SJCRH30 (cell line): ENCODE results near the gene SLC35G6. TPM values are rescaled to one million over a fixed set of nuclear protein-coding genes. Genes with fewer than 3 reads are reported as not detected.
"Not testable (repeated sequence)": the region's sequence is repeated elsewhere in the genome, so short reads cannot be mapped to it uniquely, and the experiment has no call there.

Experiments used
- DNase-seq, 2 experiments: peaks; one replicate each; pipeline ENCODE4 v3.0.0-alpha.2; 2015 to 2020
- H3K27ac ChIP-seq: fragments of 250-450 bp; sonication (Bioruptor Pico); 2 replicates; pipeline ENCODE4 v1.5.1; 2020; ENCODE audit warnings: mild to moderate bottlenecking, moderate library complexity
- H3K27me3 ChIP-seq: fragments of 250-450 bp; sonication (Bioruptor Pico); 2 replicates; pipeline ENCODE4 v1.5.1; 2020; ENCODE audit warnings: mild to moderate bottlenecking, moderate library complexity
- H3K36me3 ChIP-seq: fragments of 250-450 bp; sonication (Bioruptor Pico); 2 replicates; pipeline ENCODE4 v1.5.1; 2020; ENCODE audit warnings: mild to moderate bottlenecking, moderate library complexity
- H3K4me1 ChIP-seq: fragments of 250-450 bp; sonication (Bioruptor Pico); 2 replicates; pipeline ENCODE4 v1.5.1; 2020; ENCODE audit warnings: mild to moderate bottlenecking, moderate library complexity
- H3K4me3 ChIP-seq: fragments of 250-450 bp; sonication (Bioruptor Pico); 2 replicates; pipeline ENCODE4 v1.5.1; 2020; ENCODE audit warnings: mild to moderate bottlenecking, moderate library complexity
- H3K9me3 ChIP-seq: fragments of 250-450 bp; sonication (Bioruptor Pico); replicated peaks from 2 replicates; pipeline ENCODE4 v1.5.1; 2020; ENCODE audit warnings: mild to moderate bottlenecking, moderate library complexity
- total RNA-seq: library from RNA; depleted of rRNA; stranded (reverse); fragments of >200 nt; shearing (Covaris generic); gene quantifications from 2 replicates; pipeline ENCODE4 v1.2.3, GENCODE V29; 2014; rRNA removed

The SLC35G6 gene
- total RNA-seq = not detected in 2 replicates

DNA sequence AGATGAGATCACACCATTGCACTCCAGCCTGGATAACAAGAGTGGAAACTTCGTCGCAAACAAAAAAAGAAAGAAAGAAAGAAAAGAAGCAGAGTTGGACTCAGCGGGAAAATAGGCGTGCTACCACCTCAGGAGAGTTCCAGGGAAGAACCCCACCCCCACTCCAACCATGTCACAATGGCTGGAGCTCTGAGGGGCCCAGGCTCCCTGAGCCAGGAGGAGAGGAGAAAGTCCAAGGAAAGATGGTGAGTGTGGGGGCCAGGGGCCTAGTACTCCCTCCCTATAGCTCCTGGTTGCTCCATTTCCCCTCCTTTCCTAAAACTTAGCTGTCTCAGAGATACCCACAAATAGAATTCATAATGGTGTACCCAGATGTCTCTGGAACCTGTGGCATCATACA, at the start of gene SLC35G6:
Gene SLC35G6, plus strand, starts transcription at position 172 of the 400 bp plus-strand sequence. Its CDS starts 71 bp downstream, at position 243.
- H3K9me3 ChIP-seq, H3K36me3 ChIP-seq, H3K27me3 ChIP-seq, H3K4me1 ChIP-seq, DNase-seq: not testable (repeated sequence)
- H3K4me3 ChIP-seq = peak within 1 kb of the TSS; percentile 84
- 0 out of 2 replicates have a peak within 1 kb of the TSS, but pooled peaks have one; percentile 20 for H3K27ac ChIP-seq

DNA sequence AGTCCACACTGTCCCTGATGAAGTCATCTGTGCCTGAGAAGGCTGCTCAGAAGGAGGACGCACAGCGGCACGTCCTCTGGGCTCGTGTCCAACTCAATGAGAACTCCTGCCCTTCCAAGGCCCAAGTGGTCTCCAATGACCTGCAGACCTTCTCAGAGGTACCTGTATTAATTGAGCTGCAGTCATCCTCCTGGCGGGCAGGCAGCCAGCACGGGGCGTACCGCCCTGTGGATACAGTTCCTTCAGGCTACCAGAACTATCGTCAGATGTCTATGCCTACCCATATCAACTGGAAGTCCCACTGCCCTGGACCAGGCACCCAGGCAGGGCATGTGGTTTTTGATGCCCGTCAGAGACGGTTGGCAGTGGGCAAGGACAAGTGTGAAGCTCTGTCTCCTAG, 49.0 kb upstream of the SLC35G6 start:
- Histone ChIP-seq H3K36me3 (no peaks in the 10 kb centered on the region), H3K27me3 (no peaks in the 10 kb centered on the region), H3K4me3 (no peak overlapping the region), H3K4me1 (no peaks in the 10 kb centered on the region), H3K27ac (no peak overlapping the region), H3K9me3 (no peaks in the 10 kb centered on the region)
- DNase-seq = no peak

DNA sequence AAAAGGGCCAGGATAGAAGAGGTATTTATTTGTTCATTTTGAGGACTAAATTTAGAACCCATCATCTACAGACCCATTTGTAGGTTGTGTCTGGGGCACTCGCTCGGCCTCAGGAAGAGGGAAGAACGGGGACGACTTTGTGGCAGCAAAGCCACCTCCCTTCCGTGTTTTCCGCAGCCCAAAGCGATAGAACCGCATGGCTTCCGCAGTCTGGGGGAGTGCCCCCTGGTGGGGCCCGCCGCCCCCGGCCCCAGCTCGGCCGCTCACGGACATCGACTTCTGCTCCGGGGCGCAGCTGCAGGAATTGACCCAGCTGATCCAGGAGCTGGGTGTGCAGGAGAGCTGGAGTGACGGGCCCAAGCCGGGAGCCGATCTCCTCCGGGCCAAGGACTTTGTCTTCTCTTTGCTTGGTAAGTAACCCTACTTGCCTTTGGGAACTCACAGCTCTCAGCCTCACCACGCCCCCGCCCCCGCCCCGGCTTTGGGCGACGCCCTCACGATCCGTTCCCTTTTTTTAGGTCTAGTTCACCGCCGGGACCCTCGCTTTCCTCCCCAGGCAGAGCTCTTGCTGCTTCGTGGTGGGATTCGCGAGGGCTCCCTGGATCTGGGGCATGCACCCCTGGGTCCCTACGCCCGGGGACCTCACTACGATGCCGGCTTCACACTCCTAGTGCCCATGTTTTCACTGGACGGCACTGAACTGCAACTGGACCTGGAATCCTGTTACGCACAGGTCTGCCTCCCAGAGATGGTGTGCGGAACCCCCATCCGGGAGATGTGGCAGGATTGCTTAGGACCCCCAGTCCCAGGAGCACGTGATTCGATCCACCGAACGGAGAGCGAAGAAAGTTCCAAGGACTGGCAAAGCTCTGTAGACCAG, 45.3 kb upstream of the SLC35G6 start:
- no peaks in the 10 kb centered on the region for H3K9me3 ChIP-seq
- H3K36me3 ChIP-seq = no peaks in the 10 kb centered on the region
- no peaks in the 10 kb centered on the region for H3K4me1 ChIP-seq
- no peak for DNase-seq
- no peak overlapping the region for H3K27ac ChIP-seq
- H3K4me3 ChIP-seq = no peak overlapping the region
- H3K27me3 ChIP-seq = no peaks in the 10 kb centered on the region

DNA sequence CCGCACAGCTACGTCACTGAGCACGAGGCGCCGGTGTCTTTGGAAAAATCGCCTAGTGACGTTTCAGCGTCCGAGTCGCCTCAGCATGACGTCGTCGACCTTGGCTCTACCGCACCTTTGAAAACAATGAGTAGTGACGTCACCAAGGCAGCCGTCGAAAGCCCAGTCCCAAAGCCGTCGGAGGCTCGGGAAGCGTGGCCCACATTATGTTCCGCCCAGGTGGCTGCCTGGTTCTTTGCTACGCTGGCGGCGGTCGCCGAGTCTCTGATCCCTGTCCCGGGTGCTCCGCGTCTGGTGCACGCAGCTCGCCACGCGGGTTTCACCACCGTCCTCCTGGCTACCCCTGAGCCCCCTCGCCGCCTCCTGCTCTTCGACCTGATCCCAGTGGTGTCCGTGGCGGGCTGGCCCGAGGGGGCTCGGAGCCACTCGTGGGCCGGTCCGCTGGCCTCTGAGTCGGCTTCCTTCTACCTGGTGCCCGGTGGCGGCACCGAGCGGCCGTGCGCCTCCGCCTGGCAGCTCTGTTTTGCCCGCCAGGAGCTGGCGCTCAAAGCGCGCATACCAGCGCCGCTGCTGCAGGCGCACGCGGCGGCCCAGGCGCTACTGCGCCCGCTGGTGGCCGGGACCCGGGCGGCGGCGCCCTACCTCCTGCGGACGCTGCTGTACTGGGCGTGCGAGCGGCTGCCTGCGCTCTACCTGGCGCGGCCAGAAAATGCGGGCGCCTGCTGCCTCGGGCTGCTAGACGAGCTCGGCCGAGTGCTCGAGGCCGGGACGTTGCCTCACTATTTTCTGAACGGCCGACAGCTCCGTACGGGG, 44.5 kb upstream of the SLC35G6 start:
- Histone ChIP-seq H3K36me3 (no peaks in the 10 kb centered on the region), H3K27ac (no peak overlapping the region), H3K27me3 (no peaks in the 10 kb centered on the region), H3K9me3 (no peaks in the 10 kb centered on the region), H3K4me1 (peaks cover 3% of the 10 kb centered on the region; the same call in 1 of the 2 replicates), H3K4me3 (no peak overlapping the region)
- peak; percentile 17 to 36 for DNase-seq

DNA sequence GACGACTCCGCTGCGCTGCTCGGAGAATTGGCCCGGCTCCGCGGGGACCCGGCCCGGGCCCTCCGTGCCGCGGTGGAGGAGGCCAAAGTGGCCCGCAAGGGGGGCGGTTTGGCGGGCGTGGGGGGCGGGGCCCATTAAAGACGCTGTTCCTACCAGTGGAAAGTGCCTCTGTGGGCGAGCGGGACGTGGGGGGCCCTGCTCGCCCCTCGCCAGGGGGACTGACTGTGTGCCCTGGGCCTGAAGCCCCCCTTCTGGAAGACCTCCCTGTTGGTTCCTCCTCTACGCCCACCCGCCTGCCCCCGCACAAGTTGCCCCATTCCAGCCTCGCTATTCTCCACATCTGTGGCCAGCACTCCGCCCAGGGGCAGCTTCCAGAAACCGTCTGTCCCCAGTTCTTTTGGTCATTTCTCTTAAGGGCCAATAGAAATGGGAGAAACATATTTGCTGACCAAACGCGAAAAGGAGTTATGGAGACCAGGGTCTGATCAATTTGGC, 43.8 kb upstream of the SLC35G6 start:
- Histone ChIP-seq H3K27ac (no peak overlapping the region), H3K36me3 (no peaks in the 10 kb centered on the region), H3K4me3 (no peak overlapping the region)

DNA sequence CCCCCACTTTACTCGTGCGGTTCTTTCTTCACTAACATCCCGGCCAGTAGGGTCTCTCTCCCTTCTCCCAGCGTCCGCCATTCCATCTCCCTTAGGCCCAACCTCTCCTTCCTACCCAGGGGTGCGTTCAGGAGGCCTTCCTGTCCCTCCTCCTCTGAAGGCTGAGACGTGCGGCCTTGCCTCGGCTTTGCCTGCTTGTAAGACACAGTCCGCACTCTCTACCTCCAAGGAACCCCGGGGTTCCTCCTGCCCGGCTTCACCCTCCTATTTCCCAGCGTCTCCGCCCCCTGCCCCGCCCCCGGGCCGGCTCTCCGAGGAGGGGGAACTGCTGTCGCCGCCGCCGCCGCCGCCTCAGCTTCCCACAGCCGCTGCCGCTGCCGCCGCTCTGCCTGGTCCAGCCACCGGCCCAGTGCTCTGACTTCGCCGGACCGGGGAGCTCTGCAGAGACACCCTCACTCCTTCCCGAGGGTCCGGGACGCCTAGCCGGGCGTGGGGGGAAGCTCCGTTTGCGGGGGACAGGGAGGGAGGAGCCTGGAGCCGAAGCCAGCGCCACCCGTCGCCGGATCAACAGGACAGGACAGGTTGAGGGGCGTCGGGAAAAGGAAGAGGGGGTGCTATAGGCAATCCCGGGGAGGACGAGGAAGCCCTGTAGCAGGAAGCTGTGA, 43.2 kb upstream of the SLC35G6 start:
- Histone ChIP-seq H3K9me3 (no peaks in the 10 kb centered on the region), H3K27ac (no peak overlapping the region), H3K4me1 (peaks cover 3% of the 10 kb centered on the region; the same call in 1 of the 2 replicates), H3K27me3 (no peaks in the 10 kb centered on the region), H3K36me3 (no peaks in the 10 kb centered on the region), H3K4me3 (no peak overlapping the region)
- no peak for DNase-seq

More for the DNA sequence above, 43.8 kb upstream of the SLC35G6 start:
- H3K27me3 ChIP-seq = no peaks in the 10 kb centered on the region
- peaks cover 3% of the 10 kb centered on the region; the same call in 1 of the 2 replicates for H3K4me1 ChIP-seq
- no peaks in the 10 kb centered on the region for H3K9me3 ChIP-seq
- DNase-seq = no peak

DNA sequence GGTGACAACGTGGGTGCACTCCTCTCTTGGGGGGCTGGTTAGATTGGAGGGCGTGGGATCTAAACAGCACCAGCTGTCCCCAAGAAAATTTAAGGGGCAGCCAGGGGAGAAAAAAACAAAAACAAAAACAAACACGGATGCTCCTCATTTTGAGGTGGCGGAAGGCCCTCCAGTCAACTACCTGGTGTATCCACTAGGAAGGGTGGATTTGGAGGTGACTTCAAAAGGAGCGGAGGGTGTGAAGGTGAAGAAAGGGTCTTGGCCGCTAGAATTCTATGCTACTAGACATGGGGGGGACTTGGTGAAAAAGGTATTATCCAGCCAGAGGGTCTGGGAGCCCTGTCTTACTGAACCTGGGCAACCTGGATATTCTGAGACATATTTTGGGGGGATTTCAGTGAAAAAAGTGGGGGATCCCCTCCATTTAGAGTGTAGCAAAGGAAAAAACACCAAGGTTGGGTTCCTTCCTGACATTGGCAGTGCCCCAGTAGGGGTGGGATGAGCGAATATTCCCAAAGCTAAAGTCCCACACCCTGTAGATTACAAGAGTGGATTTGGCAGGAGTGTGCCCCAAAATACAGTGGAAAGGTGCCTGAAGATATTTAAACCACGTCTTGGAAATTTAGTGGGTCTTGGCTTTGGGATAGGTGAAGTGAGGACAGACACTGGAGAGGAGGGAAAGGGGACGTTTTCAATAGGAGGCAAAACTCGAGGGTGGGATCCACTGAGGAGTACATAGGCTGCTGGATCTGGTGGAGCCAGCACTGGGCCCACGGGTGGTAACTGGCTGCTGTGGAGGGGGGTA, 42.4 kb upstream of the SLC35G6 start:
- H3K36me3 ChIP-seq = no peaks in the 10 kb centered on the region
- no peak for DNase-seq
- H3K27ac ChIP-seq = no peak overlapping the region
- no peaks in the 10 kb centered on the region for H3K9me3 ChIP-seq
- peaks cover 7% of the 10 kb centered on the region for H3K4me1 ChIP-seq
- peak overlapping the region; percentile 71; the same call in 1 of the 2 replicates for H3K4me3 ChIP-seq
- no peaks in the 10 kb centered on the region for H3K27me3 ChIP-seq

DNA sequence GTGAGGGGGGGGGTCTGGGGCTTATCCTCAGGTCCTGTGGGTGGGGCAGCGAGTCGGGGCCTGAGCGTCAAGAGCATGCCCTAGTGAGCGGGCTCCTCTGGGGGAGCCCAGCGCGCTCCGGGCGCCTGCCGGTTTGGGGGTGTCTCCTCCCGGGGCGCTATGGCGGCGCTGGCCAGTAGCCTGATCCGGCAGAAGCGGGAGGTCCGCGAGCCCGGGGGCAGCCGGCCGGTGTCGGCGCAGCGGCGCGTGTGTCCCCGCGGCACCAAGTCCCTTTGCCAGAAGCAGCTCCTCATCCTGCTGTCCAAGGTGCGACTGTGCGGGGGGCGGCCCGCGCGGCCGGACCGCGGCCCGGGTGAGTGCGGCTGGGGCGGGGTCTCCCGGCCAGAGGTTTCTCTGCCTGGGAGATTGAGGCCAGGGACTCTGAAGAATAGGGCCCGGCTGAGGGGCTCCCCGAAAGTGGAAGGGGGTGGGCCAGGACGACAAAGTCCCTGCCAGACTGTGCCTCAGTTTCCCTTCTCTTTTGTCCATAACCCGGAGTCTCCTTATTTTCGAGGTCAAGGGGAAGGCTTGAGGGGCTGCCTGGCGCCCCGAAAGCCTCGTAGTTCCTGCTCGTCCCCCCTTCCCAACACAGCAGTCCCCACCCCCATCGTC, 41.7 kb upstream of the SLC35G6 start, which contains the start of gene FGF11:
Gene FGF11, plus strand, starts transcription at position 51 of the 651 bp plus-strand sequence. Its CDS starts 109 bp downstream, at position 160.
- no peak for DNase-seq
- Histone ChIP-seq H3K4me3 (peak within 1 kb of the TSS; percentile 71), H3K9me3 (no peaks in the 10 kb centered on the region), H3K27me3 (no peaks in the 10 kb centered on the region), H3K27ac (peak within 1 kb of the TSS; percentile 91), H3K36me3 (no peaks in the 10 kb centered on the region), H3K4me1 (peaks cover 14% of the 10 kb centered on the region)

DNA sequence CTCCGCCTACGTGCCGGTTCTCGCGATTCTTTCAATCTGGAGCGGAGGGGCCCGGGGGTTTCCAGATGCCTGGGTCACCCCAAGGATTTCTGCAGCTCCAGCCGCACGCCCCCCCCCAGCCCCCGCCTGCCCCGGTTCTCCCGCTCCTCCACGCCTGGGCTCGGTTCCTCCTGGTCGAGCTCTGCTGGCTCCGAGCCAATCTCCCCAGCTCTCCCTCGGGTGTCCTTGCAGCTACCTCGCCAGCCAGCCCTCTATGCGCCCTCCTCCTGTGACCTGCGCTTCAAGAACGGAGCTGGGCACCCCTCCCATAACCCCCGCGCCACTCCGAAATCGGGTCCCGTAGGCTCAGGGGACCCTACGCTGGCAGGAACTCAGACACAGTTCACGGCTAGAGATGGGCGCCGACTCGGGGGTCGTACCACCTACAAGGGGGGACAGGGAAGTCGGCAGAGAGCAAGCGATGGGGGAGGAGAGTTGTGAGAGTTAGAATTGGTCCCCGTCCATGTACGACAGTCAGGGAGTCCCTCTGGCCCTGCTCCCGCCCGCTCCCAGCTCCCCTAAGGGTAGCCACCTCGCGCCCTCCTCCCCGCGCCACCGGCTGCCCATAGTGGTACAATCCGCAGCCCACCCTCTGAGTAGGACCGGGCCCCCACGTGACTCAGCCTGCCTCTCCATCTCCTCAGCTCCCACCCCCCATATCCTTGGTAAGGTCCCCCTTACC, 41.0 kb upstream of the SLC35G6 start:
- DNase-seq = peak; percentile 71 to 72
- H3K36me3 ChIP-seq = no peaks in the 10 kb centered on the region
- peaks cover 15% of the 10 kb centered on the region for H3K4me1 ChIP-seq
- peak overlapping the region; percentile 91 for H3K27ac ChIP-seq
- no peaks in the 10 kb centered on the region for H3K9me3 ChIP-seq
- H3K27me3 ChIP-seq = no peaks in the 10 kb centered on the region
- peak overlapping the region; percentile 71 for H3K4me3 ChIP-seq

DNA sequence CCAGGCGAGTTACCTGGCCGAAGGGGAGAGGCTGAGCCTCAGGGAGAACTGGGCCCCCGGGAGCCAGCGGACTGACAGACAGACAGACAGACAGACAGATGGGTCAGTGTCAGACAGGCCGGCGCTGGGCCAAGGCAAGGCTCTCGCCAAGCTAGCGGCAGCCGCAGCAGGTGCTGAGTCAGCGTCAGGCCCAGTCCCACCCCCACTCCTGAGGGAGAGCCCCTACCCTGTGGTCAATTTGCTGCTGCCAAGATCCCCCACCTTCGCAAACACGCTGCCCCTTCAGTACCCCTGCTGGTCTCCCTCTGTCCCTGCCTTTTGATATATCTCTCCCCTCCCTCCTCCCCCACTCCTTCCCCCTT, 40.4 kb upstream of the SLC35G6 start:
- no peaks in the 10 kb centered on the region for H3K27me3 ChIP-seq
- DNase-seq = peak; percentile 64 to 66
- H3K4me3 ChIP-seq = peak overlapping the region; percentile 71
- peak overlapping the region; percentile 91 for H3K27ac ChIP-seq
- no peaks in the 10 kb centered on the region for H3K9me3 ChIP-seq
- peaks cover 15% of the 10 kb centered on the region for H3K4me1 ChIP-seq
- no peaks in the 10 kb centered on the region for H3K36me3 ChIP-seq

DNA sequence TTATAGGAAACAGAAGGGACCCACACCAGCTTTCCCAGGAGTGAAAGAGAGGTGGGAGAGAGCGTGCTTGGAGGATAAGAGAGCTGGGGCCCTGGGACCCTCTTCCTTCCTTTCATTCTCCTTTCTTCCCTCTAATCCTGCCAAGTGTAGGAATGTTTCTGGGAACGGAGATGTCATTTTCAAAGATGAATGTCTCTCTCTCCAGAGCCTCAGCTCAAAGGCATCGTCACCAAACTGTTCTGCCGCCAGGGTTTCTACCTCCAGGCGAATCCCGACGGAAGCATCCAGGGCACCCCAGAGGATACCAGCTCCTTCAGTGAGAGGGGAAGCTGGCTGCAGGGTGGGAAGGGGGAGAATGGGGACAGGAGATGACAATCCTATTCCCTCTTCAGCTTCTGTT, 40.0 kb upstream of the SLC35G6 start:
- Histone ChIP-seq H3K27me3 (no peaks in the 10 kb centered on the region), H3K9me3 (no peaks in the 10 kb centered on the region), H3K4me1 (peaks cover 19% of the 10 kb centered on the region), H3K4me3 (peak overlapping the region; percentile 71), H3K36me3 (no peaks in the 10 kb centered on the region), H3K27ac (peak overlapping the region; percentile 91; the same call in 1 of the 2 replicates)
- DNase-seq = no peak

DNA sequence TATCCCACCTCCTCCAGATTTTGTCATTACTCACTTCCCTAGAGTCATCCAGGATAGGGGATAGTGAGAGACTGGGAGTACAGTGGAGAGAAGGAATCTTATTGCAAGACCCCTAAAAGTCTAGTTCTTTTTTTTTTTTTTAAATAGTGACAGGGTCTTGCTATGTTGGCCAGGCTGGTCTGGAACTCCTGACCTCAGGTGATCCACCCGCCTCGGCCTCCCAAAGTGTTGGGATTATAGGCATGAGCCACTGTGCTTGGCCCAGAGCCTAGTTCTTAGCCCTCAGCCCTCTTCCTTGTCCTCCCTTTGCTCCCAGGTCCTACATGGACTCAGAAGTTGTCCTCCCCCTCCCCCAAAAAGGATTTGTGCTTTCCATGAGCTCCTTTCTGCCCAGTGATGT, 39.1 kb upstream of the SLC35G6 start:
- DNase-seq = no peak
- no peaks in the 10 kb centered on the region for H3K36me3 ChIP-seq
- H3K27me3 ChIP-seq = no peaks in the 10 kb centered on the region
- H3K4me1 ChIP-seq = peaks cover 19% of the 10 kb centered on the region
- no peaks in the 10 kb centered on the region for H3K9me3 ChIP-seq
- no peak overlapping the region for H3K27ac ChIP-seq
- H3K4me3 ChIP-seq = no peak overlapping the region
